Activated naive CD4-positive, alpha-beta T cell (primary cell): ENCODE measurements around the gene GSG1L.
"Not testable (repeated sequence)": the region's sequence is repeated elsewhere in the genome, so short reads cannot be mapped to it uniquely, and the experiment has no call there.

Source experiments
- DNase-seq, 4 experiments: peaks; one replicate each; lab custom pipeline; 2025; lab: John Stamatoyannopoulos, UW

Gene GSG1L

DNA sequence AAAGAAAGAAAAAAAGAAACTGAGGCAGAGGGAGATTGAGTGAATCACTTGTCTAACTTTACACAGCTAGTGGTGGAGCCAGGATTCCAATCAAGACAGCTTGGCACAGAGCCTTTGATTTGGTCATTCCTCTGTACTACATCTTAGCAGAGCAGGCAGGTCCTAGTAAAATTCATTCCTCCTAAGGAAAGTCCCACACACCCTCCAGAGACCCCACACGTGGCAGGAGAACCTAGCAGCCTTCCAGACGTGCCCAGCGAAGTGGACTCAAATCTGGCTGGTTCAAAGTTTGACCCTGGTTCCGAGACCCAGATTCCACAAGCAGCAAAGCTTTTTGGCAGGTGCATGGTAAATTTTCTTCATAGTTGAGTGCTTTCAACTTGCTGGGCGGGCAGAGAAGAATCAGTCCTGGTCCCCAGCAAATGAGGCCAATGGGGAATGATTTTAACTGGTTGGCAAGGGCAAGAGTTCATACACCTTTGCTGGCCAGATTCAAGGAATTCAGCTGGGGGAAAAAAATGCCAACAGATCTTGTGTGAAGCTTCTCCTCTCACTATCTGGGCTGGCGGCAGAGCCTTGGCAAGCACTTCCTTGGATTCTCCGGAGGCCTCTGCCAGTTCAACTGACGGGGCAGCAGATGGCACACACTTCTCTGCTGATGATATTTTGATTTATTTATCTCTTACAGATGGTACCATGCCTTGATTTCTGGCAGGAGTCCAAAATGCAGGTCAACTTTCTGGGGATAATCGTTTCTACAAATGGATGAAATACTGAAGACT, 82.4 kb downstream of the GSG1L start:
- DNase-seq = no peak

DNA sequence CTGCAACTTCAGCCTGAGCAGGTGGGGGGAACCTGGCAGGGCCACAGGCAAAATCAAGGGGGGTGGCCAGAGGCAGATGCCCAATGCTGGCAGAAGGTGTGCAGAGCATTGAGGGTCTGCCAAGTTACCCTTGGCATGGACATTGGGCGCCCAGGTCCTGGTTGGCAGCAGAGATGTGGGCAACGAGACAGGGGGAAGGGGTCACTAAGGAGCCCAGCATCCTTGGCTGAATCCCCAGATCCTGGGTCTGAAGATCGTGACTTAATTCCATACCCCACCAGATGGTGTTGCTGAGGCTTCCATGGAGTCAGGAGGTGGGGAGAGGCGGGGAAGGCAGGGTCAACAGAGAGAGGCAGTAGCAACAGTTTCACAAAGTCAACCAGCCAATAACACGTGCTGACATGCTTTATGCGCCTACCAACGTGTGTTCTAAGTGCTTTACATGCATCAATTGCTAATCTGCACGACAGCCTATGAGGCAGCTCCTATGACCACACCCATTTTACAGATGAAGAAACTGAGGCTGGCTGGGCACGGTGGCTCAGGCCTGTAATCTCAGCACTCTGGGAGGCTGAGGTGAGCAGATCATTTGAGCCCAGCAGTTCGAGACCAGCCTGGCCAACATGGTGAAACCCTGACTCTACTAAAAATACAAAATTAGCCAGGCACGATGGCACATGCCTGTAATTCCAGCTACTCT, 83.3 kb downstream of the GSG1L start:
- no peak for DNase-seq

DNA sequence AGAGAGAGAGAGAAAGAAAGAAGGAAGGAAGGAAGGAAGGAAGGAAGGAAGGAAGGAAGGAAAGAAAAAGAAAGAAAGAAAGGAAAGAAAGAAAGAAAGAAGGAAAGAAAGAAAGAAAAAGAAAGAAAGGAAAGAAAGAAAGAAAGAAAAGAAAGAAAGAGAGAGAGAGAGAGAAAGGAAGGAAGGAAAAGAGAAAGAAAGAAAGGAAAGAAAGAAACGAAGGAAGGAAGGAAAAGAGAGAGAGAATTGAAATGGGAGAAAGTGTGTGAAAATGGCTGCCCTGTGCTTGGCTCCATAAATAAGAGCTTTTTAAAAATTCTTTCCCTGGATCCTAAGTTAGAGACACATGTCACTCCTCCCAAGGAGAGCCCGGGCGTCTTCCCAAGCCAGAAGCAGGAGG, 83.8 kb downstream of the GSG1L start:
- not testable (repeated sequence) for DNase-seq

DNA sequence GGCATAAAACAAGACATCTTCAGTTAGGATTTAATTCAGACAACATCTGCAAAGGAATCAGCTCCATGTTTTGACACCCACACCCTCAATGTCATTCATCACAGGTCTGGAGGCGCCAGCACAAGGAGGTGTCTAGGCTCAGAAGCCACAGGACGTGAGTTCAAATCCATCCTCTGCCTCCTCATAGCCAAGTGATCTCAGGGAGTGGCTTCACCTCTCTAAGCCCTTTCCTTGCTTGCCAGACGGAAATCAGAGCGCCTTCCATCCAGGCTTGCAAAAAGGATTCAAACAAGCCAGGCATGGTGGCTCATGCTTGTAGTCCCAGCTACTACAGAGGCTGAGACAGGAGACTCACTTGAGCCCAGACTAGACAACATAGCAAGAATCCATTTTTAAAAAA, 84.6 kb downstream of the GSG1L start:
- DNase-seq = no peak

DNA sequence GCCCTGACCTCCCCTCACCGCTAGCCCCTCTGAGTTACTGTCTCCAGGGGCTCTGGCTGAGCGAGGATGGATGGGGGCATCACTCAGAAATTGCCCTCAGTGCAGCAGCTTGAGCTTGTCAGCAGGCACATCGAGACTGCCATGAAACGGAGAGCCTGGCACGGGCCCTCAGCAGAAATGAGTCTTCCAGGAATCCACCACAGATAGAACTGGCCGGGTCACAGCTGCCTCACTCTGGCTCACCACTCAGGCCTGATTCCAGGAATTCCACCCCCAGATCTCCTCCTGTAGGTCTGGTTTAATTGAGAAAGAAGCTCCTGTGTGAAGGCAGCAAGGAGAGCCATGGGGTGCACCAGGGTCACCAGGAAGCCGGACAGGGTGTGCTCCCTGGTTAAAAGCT, 85.5 kb downstream of the GSG1L start:
- DNase-seq = no peak

DNA sequence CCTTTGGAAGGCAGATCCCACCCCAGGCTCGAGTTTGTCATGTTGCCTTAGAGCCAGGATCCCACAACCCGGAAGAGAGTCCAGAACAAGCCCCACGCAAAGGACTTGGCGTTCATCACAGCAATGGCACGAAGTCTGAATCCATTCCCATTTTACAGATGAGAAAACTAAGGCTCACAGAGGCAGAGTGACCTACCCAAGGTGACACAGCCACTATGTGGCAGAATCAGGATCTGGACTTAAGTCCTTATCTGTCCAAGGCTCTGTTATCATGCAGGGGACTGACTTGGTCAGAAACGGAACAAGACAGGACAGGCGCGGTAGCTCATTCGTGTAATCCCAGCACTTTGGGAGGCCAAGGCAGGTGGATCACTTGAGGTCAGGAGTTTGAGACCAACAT, 86.5 kb downstream of the GSG1L start:
- DNase-seq = no peak

DNA sequence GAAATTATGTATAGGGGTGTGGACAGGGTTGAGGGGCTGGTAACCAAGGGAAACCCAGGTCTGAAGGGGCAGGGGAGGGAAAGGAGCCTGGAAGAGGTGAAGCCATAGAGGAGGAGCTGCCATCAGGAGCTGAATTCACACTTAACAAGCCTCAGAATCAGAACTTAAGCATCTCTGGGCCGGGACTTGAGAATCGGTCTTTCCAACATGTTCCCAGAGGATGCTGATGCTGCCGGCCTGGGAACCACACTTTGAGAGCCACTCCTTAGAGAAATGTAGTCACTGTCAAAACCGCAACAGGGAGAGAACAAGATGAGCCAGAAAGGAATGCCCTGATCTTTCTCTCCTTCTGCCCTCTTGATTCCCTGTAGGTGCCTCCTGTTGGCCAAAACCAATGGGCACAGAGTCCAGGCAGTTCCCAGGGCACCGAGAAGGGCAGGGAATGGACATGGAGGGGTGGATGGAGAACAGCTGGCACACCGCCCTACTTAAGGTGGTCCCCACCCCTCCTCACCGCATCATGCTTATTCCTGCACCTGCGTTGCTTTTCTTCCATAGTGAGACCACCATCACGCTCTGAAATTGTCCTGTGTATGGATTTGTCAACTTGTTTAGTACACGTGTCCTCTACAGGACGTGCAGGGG, 88.5 kb downstream of the GSG1L start:
- DNase-seq = no peak

DNA sequence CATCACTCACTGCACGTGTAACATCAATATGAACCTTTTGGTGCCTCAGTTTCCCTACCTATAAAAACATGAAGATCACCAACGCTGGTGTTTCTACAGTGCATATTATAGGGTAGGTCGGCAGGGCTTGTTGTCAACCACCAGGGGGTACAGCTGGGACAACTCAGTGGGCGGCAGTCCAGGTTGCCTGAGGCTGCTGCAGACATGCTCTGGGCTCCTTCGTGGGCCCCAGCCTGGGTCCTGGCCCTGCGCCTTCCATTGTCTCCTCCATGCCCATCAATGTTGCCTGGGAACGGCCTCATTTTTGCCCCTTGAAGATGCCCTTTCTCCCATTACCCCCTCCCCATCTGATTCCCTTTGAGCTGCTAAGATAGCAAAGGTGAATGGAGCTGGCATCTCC, 89.8 kb downstream of the GSG1L start:
- DNase-seq = no peak

DNA sequence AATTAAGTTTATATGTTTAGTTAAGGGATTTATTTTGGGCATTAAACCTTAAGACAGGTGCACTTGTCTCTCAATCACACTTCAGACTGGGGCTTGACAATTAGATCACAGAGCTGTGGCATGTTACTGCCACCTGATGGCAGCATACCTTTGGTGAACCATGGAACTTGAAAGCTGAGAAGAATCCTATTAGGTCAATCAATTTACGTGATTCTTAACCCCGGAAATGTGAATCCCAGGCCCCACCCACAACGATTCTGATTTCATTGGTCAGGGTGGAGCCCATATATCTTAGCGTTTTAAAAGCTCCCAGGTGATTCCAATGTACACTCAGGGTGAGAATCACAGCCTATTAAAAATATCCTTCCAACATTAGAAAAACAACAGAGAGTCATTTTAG, 91.0 kb downstream of the GSG1L start:
- DNase-seq = no peak

DNA sequence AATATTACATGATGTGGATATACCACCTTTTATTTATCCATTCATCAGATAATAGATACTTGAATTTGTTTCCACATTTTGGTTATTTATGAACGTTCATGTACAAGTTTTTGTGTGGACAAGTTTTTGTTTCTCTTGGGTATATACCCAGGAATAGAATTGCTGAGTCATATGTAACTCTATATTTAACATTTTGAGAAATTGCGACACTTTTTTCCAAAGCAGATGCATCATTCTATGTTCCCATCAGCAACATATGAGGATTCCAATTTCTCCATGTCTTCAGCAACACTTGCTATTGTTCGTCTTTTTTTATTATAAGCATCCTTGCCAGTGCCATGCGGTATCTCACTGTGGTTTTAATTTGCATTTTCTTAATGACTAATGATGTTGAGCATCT, 93.9 kb downstream of the GSG1L start:
- DNase-seq = no peak

DNA sequence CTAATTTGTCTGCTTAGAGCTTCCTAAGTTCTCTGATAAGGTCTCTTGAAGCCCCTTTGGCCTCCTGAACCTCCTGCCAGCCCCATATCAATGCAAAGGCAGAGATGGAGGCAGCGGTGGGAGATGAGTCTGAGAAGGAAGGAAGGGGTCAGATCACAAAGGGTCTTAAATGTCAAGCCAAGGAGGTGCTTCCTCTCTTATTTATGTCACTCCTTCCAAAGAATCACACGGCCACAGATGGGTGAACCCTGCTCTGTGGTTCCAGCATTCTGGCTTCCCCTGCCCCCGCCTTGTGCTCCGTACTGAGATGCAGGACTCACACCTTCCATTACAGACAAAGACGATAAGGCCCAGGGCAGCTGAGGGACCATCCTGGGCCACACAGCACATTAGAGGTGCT, 96.3 kb downstream of the GSG1L start:
- no peak for DNase-seq

DNA sequence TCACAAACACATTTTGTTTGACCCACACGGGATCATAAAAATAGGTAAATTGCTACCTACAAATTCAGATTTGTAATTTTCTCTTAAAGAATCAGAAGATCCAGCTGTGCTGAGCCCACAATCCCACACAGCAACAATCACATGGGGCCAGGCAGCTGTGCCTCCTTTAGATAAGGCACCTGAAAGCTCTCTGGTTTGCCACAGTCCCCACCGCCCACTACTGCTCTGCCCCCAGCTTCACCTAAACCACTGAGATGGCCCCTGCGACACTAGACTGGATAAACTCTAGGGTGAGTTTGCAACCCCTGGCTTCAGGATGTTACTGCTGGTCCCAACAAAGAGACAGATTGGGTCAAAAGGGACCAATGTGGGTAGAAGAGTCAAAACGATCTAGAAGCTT, 96.8 kb downstream of the GSG1L start:
- DNase-seq = no peak

DNA sequence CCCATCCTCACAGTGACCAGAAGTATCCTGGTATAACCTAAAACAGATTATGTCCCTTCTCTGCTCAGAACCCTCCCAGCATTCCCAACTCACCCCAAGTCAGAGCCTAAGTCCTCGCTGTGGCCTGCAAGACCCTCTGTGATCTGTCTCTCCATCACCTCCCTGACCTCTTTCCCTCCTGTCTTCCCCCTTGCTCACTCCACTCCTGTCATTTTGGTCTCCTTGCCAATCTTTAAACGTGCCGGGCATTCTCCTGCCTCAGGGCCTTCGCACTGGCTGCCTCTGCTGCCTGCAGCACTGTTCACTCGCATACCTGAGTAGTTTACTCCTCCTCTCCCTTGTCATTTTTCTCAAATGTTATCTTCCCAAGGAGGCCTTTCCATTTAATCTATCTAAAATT, 97.7 kb downstream of the GSG1L start:
- DNase-seq = no peak

DNA sequence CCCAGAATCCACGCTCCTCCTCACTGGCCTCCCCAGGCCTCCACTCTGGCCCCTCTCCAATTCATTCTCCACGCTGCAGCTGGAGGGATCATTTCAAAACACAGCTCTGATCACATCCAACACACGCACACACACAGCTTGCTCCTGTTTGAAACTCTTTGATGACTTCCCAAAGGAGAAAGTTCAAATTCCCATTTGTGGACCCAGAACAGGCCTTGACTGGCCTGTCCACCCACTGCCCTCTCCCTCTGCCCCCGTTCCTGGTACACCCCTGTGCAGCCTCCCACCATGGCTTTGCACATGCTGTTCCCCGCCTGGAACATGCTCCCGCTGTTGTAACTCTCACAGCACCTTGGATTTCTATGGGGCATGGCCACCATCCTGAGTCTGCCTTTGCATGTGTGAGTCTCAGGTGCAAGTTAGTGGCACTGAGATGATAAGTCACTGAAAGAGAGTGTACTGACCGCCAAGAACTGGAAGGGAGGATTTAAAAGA, 100.0 kb downstream of the GSG1L start:
- no peak for DNase-seq

DNA sequence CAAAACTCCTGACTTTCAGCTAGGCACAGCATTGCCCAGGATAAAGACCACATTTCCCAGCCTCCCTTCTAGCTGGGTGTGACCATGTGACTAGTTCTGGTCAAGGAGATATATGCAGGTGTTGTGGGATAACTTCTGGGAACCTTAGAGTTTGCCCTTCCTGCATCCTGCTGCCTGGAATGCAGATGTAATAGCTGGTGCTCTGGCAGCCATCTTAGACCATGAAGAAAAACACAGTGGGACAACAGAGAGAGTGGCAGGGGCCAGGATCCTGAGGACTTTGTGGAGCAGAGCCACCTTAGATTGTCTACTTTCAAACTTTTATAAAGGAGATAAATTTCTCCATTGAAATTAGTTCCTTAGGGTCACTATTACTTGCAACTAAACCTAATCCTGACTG, 101.3 kb downstream of the GSG1L start:
- DNase-seq = no peak

DNA sequence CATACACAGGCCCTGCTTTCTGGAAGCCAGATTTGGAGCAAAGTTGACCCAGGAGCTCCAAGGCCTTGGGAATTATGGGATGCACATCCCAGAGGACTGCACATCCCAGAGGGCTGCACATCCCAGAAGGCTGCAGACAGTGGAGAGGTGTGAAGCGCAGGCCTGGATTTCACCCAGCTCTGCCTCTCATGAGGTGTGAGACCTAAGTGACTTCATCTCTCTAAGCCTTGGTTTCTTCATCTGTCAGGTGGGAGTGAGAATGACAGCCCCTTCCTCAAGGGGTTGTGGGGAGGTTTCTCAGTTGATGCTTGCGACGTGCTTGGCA, 102.3 kb downstream of the GSG1L start:
- no peak for DNase-seq

DNA sequence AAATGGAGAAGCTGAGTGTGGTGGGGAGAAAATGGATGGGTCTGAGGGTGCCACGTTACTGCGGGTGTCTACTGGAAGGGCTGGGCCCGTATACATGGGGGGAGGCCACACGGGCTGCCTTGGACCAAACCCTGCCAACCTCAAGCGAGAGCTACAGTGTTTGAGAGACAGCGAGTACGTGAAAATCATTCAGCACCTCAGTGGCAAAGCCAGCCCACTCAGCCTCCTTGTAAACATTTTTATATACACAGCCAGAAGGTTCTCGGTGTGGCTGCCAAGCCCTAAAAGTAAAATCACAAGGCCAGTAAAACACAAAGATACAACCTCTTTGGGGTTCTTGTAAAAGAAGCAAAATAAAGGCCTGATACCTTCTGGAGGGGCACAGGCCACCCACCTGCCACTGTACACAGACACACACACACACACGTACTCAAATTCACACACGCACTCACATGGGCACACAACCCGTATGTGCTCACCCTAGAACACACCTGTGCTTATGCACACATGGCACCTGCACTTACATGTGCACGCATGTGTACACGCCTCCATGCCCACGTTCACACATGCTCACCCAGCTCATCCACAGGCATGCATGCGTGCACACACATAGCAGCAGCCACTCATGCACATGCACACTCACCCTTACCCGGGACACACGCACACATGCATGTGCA, 102.8 kb downstream of the GSG1L start:
- DNase-seq = no peak

DNA sequence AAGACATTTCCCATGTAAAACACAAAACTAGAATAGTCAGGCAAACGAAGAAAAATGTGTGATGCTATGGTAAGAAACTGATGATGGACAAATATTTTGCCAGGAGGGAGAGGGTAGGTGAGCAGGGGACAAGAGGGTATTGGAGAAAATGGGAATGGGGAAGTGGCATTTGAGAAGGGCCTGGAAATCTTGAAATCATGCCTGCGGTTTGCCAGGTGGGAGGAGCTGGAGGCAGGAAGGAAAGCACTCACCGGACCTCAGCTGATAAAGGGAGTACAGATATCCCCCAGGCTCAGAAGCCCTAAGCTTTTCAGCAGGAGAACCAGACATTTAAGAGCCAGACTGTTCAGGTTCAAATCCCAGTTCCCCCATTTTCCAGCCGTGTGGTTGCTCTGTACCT, 103.6 kb downstream of the GSG1L start:
- no peak for DNase-seq

DNA sequence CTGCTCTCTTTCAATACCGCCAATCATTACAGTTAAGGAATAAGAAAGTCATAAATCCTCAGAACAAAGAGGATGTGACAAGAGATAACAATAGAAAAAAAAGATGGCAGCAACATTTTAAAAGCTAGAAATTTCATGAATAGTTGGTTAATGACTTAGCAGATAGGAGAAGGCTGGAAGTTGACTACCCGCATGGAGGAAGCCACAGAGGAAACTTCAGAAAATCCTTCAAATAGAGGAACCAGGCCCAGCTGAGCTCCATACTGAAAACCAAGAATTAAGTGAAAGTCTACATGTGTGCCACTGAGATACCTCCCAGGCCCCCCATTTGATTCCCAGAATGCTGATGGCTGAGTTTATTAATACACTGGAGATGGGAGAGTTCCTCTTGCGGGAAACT, 109.3 kb downstream of the GSG1L start:
- DNase-seq = no peak

DNA sequence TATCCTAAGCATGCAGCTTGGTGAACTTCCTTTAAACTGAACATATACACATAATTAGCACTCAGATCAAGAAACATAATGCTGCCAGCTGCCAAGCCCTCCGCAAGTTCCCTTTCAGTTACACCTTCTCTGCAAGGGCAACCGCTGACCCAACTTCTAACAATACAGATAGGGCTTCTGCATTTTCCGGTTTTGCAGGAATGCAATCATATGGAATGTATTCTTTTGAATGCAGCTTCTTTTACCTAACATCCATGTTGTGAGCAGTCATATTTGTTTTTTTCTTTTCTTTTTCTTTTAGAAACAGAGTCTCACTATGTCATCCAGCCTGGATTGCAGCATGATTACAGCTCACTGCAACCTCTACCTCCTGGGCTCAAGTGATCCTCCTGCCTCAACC, 110.7 kb downstream of the GSG1L start:
- DNase-seq = no peak

DNA sequence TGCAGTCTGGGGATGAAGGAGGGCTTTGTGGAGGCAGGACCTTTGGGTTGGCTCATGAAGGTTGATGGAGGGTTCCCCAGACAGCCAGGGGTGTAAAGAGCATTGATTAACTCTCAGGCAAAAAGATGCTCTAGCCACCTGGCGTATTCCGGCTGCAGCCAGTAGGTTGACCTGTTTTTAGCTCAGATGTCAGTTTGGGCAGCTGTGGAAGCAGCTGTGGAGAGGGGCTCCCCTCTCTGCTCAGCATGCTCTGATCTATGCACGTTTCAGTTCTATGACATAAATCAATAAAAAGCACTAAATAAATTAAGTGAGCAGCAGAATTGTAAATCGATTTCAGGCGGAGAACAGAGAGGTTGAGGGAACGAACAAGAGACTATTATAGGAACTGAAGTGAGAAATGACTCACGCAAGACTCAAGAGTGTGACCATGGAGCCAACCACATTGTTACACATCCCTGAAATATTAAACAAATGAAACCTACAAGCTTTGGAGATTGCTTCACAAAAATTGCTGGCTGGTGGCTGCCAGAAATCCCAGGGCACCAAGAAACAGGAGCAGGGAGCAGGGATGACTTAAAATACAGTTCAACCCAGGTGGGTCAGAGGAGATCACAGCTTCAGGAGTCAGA, 111.9 kb downstream of the GSG1L start:
- DNase-seq = no peak

DNA sequence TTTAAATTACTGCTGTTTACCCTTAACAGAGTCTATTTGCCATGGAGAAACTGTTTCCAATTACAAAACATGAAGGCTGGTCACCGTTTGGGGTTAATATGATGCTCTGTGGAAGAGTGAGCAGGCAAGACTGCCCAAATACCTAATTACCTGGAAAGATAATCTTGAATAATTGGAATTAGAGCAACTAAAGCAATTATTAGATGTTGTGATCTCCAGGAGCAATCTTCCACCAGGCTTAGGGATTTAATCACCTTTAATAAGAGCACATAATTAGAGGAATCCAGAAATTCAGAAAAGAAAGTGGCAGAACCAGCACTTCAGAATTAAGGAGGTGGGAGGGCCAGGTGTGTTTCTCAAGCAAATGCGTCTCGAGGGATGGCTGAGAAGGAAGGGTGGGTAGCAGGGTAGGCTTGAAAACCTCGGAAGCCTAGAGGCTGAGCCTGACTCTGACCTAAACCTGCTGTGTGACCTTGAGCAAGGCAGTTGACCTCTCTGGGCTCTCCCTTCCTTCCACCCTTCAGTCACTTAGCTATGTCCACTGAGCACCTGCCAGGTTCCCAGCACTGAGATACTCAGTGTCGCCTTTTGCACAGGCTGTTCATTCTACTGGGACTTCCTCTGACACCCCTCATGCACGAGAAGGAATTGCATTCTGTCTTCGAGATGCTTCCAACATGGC, 113.2 kb downstream of the GSG1L start:
- no peak for DNase-seq
